K562 (cell line): Measurements from ENCODE around the gene TEX35. TPM values are rescaled to one million over a fixed set of nuclear protein-coding genes. Genes with fewer than 3 reads are reported as not detected.

ENCODE experiments used
- ATAC-seq: fragments of 200-7000 bp; cut with Tn5 transposase; 3 replicates; pipeline ENCODE4 v1.9.1; 2020; ENCODE audit warnings: moderate library complexity
- BruUV-seq: library from RNA; stranded (reverse); fragments of 400-500 nt; replicated peaks from 2 replicates; lab custom pipeline; 2021; lab: Mats Ljungman, UMichigan
- CTCF ChIA-PET: fragments of 300-600 bp; formaldehyde crosslinking; extraction: SDS; loops from one replicate; lab custom pipeline; 2021; ENCODE audit warnings: low intra/inter-chr PET ratio; lab: Yijun Ruan, JAX
- POLR2A ChIA-PET: fragments of 300-600, 350-650 bp; sonication (Branson Sonifier 250); formaldehyde crosslinking; extraction: SDS; loops from one replicate; lab custom pipeline; 2021; ENCODE audit warnings: antibody characterized with exemption, inconsistent platforms; lab: Yijun Ruan, JAX
- DNase-seq, 4 experiments: peaks; one replicate each; pipeline versions ENCODE4 v3.0.0 to v3.0.0-alpha.2; 2011 to 2018; ENCODE audit warnings: low spot score in 3 of 4, mixed read lengths in 3 of 4; ENCODE audit errors: extremely low read depth in 1 of 4
- FAIRE-seq: peaks from 2 replicates; lab custom pipeline; 2011; peaks lifted over from hg19 to GRCh38; lab: Jason Lieb, UNC
- H2AFZ ChIP-seq: 2 replicates; pipeline ENCODE4 v1.6.0; 2011; ENCODE audit warnings: low read depth, low read length, control low read depth, inconsistent platforms
- H3K27ac ChIP-seq: fragments of 200-600 bp; 3 replicates; pipeline ENCODE4 v1.8.0; 2011; ENCODE audit warnings: low read depth, mild to moderate bottlenecking, control low read depth, inconsistent platforms, low read length, moderate library complexity, mixed read lengths; ENCODE audit errors: extremely low read depth
- H3K27me3 ChIP-seq, 2 experiments: fragments of 300-600 bp in 1 of 2; 2 replicates in 1 of 2; 3 replicates in 1 of 2; pipeline versions ENCODE4 v1.6.0 to v1.8.0; 2011; ENCODE audit warnings: inconsistent platforms in 2 of 2, low read length in 2 of 2, mild to moderate bottlenecking in 1 of 2, mixed read lengths in 1 of 2, moderate library complexity in 1 of 2; ENCODE audit not compliant: control insufficient read depth in 2 of 2, insufficient read depth in 2 of 2
- H3K36me3 ChIP-seq: fragments of 300-600 bp; 3 replicates; pipeline ENCODE4 v1.8.0; 2011; ENCODE audit warnings: mild to moderate bottlenecking, low read length, inconsistent platforms; ENCODE audit not compliant: control insufficient read depth, insufficient read depth
- H3K4me1 ChIP-seq, 2 experiments: fragments of 200-600 bp in 1 of 2; replicated peaks in 1 of 2; 2 replicates in 1 of 2; 3 replicates in 1 of 2; pipeline versions ENCODE4 v1.5.1 to v1.8.0; 2011; ENCODE audit warnings: inconsistent platforms in 2 of 2, low read length in 2 of 2, mild to moderate bottlenecking in 1 of 2, mixed read lengths in 1 of 2, moderate library complexity in 1 of 2; ENCODE audit not compliant: control insufficient read depth in 2 of 2, insufficient read depth in 2 of 2
- H3K4me2 ChIP-seq: 2 replicates; pipeline ENCODE4 v1.6.1; 2011; ENCODE audit warnings: low read length, control low read depth, inconsistent platforms, mixed read lengths; ENCODE audit not compliant: insufficient read depth
- H3K4me3 ChIP-seq: fragments of 200-600 bp; sonication (generic), shearing (Covaris generic); 2 replicates; pipeline ENCODE4 v1.5.1; 2016; ENCODE audit warnings: control low read depth, inconsistent platforms
- H3K79me2 ChIP-seq: fragments of 200-600 bp; 3 replicates; pipeline ENCODE4 v1.8.0; 2011; ENCODE audit warnings: low read length, inconsistent platforms; ENCODE audit not compliant: control insufficient read depth, insufficient read depth
- H3K9ac ChIP-seq, 2 experiments: 2 replicates each; pipeline versions ENCODE4 v1.6.0 to v1.6.1; 2011; ENCODE audit warnings: low read depth in 2 of 2, low read length in 2 of 2, control low read depth in 1 of 2, inconsistent platforms in 1 of 2, mild to moderate bottlenecking in 1 of 2, mixed read lengths in 1 of 2; ENCODE audit not compliant: insufficient read depth in 1 of 2
- H3K9me1 ChIP-seq: one replicate; pipeline ENCODE4 v1.6.0; 2011; ENCODE audit warnings: inconsistent platforms, mild to moderate bottlenecking, low read length, moderate library complexity; ENCODE audit not compliant: control insufficient read depth, insufficient read depth
- H3K9me3 ChIP-seq: replicated peaks from 2 replicates; pipeline ENCODE4 v1.5.1; 2011; ENCODE audit warnings: low read depth, low read length, inconsistent platforms; ENCODE audit not compliant: control insufficient read depth, insufficient read depth
- H4K20me1 ChIP-seq: replicated peaks from 2 replicates; pipeline ENCODE4 v1.6.1; 2011; ENCODE audit warnings: low read length, inconsistent platforms, mixed read lengths; ENCODE audit not compliant: control insufficient read depth, insufficient read depth
- BACH1 ChIP-seq: fragments of 200-800 bp; sonication (Bioruptor generic); IDR thresholded peaks from 2 replicates; pipeline ENCODE4 v1.6.1; 2016; ENCODE audit warnings: missing genetic modification characterization, missing compliant biosample characterization
- BRD4 ChIP-seq: fragments of 200-600 bp; sonication (generic); IDR thresholded peaks from 2 replicates; pipeline ENCODE4 v1.6.1; 2017; ENCODE audit warnings: inconsistent platforms
- HMG20A ChIP-seq: fragments of 450-650 bp; formaldehyde crosslinking; conservative IDR thresholded peaks from 2 replicates; pipeline ENCODE4 v1.4.0; 2020; ENCODE audit warnings: mild to moderate bottlenecking, mixed read lengths
- MCM5 ChIP-seq: fragments of 450-650 bp; IDR thresholded peaks from 2 replicates; pipeline ENCODE4 v1.6.1; 2016; ENCODE audit warnings: low read depth
- NFIC ChIP-seq: fragments of 450-650 bp; IDR thresholded peaks from 2 replicates; pipeline ENCODE4 v1.6.1; 2017; ENCODE audit warnings: mild to moderate bottlenecking, inconsistent platforms
- RNF2 ChIP-seq: sonication (generic); IDR thresholded peaks from 2 replicates; pipeline ENCODE4 v1.6.1; 2016
- TEAD4 ChIP-seq, 2 experiments: sonication (generic) in 1 of 2; formaldehyde crosslinking in 1 of 2; IDR thresholded peaks; 2 replicates each; pipeline versions ENCODE4 v1.6.1 to v1.8.0; 2012 to 2022; ENCODE audit warnings: borderline replicate concordance in 1 of 2, inconsistent platforms in 1 of 2, low read length in 1 of 2, mild to moderate bottlenecking in 1 of 2, missing genetic modification reagents in 1 of 2
- YBX1 ChIP-seq: fragments of 450-650 bp; IDR thresholded peaks from 2 replicates; pipeline ENCODE4 v1.7.1; 2016; ENCODE audit warnings: mild to moderate bottlenecking
- ZNF764 ChIP-seq: fragments of 250-450 bp; sonication (Bioruptor Pico); IDR thresholded peaks from 2 replicates; pipeline ENCODE4 v1.4.0; 2020; ENCODE audit warnings: low read depth, mild to moderate bottlenecking, moderate library complexity
- ZNF830 ChIP-seq: fragments of 250-450 bp; sonication (Bioruptor Pico); IDR thresholded peaks from 2 replicates; pipeline ENCODE4 v1.5.0; 2021; ENCODE audit warnings: mild to moderate bottlenecking
- WGBS: fragments of 100-300 bp; shearing (Covaris generic); methylation state at CpG from one replicate; pipeline ENCODE4 v1.1.6; 2016; ENCODE audit warnings: low coverage, mixed read lengths; ENCODE audit not compliant: insufficient coverage; ENCODE audit errors: missing lambda C conversion rate; 5-methylcytosine and 5-hydroxymethylcytosine counted together
- in situ Hi-C: fragments of 300-500 bp; cut with MboI; formaldehyde crosslinking; loops from 4 replicates; pipeline ENCODE4 v1.15.0; 2018; ENCODE audit warnings: inconsistent platforms, mixed read lengths
- intact Hi-C: fragments of 100-400 bp; cut with micrococcal nuclease; formaldehyde crosslinking; loops from 2 replicates; pipeline ENCODE4 v1.14.2; 2022
- polyA plus RNA-seq, 8 experiments: library from polyadenylated mRNA; depleted of rRNA in 4 of 8; stranded (reverse) in 5 of 8; unstranded in 3 of 8; fragments of >200 nt; fragmentation: Nextera tagmentation in 2 of 8; fragmentation: Illumina TruSeq in 1 of 8; extraction: Ambion mirVana in 2 of 8; extraction: Trizol in 1 of 8; gene quantifications; 2 replicates each; pipeline versions ENCODE4 v1.2.1 to v1.2.3, GENCODE V29; 2011 to 2014; ENCODE audit warnings: inconsistent platforms in 1 of 8, missing spikeins in 1 of 8
- total RNA-seq, 7 experiments: library from RNA; depleted of rRNA in 6 of 7; stranded (reverse); fragments of >200 nt in 6 of 7; fragmentation: Illumina TruSeq in 2 of 7; extraction: Trizol in 2 of 7; gene quantifications; 2 replicates each; pipeline versions ENCODE4 v1.2.1 to v1.2.3, GENCODE V29; 2011 to 2021; ENCODE audit warnings: low replicate concordance in 1 of 7
- TF ChIP-seq, protein P1 (sequence below): fragments of 250-450 bp; sonication (Bioruptor Pico); IDR thresholded peaks from 2 replicates; pipeline ENCODE4 v1.5.0; 2021; ENCODE audit warnings: mild to moderate bottlenecking, moderate library complexity
- TF ChIP-seq, protein P2 (sequence below), 2 experiments: fragments of 450-650 bp; IDR thresholded peaks; 2 replicates each; pipeline ENCODE4 v1.6.1; 2018; ENCODE audit warnings: mild to moderate bottlenecking in 2 of 2, low read depth in 1 of 2; ENCODE audit not compliant: partially characterized antibody in 2 of 2
- TF ChIP-seq, protein P3 (sequence below): fragments of 250-450 bp; sonication (Bioruptor Pico); IDR thresholded peaks from 2 replicates; pipeline ENCODE4 v1.8.0; 2022; ENCODE audit warnings: inconsistent platforms

TEX35 gene
- total and polyA plus RNA-seq, 9 of the 15 experiments (the other 6 are each of a cell fraction or from before 2014, with no cell fraction given): not detected

DNA sequence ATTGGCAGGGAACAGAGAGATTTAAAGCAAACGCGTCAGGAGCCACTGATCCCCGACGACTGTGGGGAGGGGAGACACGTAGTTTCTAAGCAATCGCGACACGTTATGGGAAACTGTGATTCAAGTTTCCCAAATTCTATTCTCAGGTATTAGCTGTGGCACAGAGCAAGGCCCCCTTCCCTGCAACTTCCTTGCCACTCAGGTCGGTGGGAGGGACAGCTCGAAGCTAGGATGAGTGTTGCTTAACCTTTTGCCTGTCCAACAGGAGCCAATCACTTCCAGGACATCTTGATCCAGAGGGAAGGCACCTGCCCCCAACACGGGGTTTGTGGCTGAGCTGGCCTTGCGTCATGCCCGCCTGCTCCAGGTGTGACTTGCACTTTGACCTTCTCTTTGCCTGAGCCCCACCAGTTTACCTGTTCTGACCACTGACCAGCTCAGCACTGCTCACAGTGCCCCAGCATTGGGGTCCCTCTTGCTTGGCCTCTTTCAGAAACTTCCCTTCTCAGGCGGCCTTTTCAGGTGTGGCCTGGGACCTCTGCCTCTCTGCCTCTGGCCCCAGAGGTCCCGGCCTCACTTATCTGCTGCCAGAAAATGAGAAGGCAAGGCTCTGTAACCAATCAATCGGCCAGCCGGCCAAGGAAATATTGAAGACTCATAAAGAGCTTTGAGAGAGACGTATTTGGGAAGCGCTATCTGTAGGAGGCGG, 24.6 kb downstream of the TEX35 start:
- no peaks in the 10 kb centered on the region; the same call in 1 of the 2 replicates for H4K20me1 ChIP-seq
- ChIA-PET POLR2A (interaction anchor here (0.5 to 0.6 kb wide), 3 partner anchors 21 to 1617 kb away, joined by 3 to 4 read pairs (median 3); partner anchors contain the start of gene QSOX1), CTCF (no interaction called here)
- H3K4me3 ChIP-seq: no peak overlapping the region
- H3K4me1 ChIP-seq: peaks cover 0 to 9% of the 10 kb centered on the region in 2 experiments; a peak in 3 of 5 replicates
- no peak overlapping the region for H3K4me2 ChIP-seq
- WGBS: 2% methylated on average over 20 of the region's 20 CpGs
- BruUV-seq: no TSS peak
- H3K79me2 ChIP-seq: no peaks in the 10 kb centered on the region
- H3K27me3 ChIP-seq: peaks cover 23 to 58% of the 10 kb centered on the region in 2 experiments
- H2AFZ ChIP-seq: no peak overlapping the region
- in situ Hi-C loops: loop anchor here (10.0 to 25.0 kb wide), 2 partner anchors 467 to 825 kb away; partner anchors contain the start of gene AXDND1
- no peak for ATAC-seq
- no peaks in the 10 kb centered on the region for H3K36me3 ChIP-seq
- peaks cover 5% of the 10 kb centered on the region for H3K9me1 ChIP-seq
- H3K9me3 ChIP-seq: no peaks in the 10 kb centered on the region
- intact Hi-C loops: no loop called here
- no peak for DNase-seq
- no peak overlapping the region for H3K27ac ChIP-seq
- no peak for FAIRE-seq
- no peak overlapping the region for H3K9ac ChIP-seq
- TF ChIP-seq BACH1 (no peak), TEAD4 (IDR thresholded peaks at IDR 0.05; ENCODE audit: low read length) (no peak), TEAD4 (CRISPR knock-in tag; IDR thresholded peaks at IDR 0.05; ENCODE audit: borderline replicate concordance) (no peak), BRD4 (no peak), YBX1 (no peak), ZNF830 (CRISPR knock-in tag) (no peak), MCM5 (no peak), NFIC (no peak), RNF2 (no peak), HMG20A (CRISPR knock-in tag) (no peak), ZNF764 (CRISPR knock-in tag) (no peak)
- TF ChIP-seq, protein P1, sequence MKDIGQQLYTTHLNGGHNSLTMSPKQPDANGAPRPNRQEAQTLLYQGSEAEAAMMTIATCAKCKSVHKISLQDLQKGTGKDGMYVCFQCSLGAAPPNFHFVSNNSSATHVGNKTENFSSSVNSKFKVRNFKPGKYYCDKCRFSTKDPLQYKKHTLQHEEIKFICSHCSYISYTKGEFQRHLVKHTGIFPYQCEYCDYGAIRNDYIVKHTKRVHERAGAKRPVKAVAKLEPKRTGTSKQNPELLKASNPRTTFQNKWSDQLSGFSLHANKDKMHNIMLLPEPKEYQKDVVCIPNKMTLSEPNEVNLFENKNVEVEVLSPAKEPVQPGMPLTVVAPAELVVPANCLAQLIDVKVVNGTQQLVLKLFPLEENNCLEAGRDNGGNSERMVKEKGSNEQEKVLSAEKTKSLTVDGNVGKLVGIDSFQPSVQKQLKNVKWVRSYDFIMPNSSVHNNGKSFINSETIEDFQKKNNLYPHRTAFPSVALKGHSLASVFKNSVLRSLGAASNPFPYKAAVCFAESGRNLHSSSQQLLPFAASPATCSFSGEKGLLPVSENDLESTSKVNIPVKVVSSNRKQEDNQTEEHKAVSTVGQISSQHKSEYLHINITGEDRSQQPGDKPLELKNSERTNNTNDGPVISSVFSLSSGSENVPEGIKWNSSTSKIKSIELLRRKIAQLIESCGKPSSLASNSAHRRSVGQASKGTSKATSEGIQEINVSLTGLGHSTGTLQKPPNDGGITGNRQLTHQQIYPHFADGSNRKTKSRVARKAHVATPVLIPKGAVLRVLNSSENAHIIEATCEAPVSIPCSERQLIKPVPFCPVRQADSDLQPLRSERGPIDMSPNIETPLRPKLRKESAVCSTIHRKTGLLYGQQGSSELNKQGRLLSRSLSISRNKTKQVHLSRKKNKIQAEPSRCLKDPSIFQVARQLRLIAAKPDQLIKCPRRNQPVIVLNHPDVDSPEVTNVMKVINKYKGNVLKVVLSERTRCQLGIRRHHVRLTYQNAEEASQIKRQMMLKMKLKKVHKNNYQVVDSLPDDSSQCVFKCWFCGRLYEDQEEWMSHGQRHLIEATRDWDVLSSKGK: no peak
- TF ChIP-seq, protein P2, sequence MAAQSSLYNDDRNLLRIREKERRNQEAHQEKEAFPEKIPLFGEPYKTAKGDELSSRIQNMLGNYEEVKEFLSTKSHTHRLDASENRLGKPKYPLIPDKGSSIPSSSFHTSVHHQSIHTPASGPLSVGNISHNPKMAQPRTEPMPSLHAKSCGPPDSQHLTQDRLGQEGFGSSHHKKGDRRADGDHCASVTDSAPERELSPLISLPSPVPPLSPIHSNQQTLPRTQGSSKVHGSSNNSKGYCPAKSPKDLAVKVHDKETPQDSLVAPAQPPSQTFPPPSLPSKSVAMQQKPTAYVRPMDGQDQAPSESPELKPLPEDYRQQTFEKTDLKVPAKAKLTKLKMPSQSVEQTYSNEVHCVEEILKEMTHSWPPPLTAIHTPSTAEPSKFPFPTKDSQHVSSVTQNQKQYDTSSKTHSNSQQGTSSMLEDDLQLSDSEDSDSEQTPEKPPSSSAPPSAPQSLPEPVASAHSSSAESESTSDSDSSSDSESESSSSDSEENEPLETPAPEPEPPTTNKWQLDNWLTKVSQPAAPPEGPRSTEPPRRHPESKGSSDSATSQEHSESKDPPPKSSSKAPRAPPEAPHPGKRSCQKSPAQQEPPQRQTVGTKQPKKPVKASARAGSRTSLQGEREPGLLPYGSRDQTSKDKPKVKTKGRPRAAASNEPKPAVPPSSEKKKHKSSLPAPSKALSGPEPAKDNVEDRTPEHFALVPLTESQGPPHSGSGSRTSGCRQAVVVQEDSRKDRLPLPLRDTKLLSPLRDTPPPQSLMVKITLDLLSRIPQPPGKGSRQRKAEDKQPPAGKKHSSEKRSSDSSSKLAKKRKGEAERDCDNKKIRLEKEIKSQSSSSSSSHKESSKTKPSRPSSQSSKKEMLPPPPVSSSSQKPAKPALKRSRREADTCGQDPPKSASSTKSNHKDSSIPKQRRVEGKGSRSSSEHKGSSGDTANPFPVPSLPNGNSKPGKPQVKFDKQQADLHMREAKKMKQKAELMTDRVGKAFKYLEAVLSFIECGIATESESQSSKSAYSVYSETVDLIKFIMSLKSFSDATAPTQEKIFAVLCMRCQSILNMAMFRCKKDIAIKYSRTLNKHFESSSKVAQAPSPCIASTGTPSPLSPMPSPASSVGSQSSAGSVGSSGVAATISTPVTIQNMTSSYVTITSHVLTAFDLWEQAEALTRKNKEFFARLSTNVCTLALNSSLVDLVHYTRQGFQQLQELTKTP (IDR thresholded peaks at IDR 0.05; ENCODE audit: low read depth in 1 of 2, partially characterized antibody in 2 of 2): no peak
- TF ChIP-seq, protein P3, sequence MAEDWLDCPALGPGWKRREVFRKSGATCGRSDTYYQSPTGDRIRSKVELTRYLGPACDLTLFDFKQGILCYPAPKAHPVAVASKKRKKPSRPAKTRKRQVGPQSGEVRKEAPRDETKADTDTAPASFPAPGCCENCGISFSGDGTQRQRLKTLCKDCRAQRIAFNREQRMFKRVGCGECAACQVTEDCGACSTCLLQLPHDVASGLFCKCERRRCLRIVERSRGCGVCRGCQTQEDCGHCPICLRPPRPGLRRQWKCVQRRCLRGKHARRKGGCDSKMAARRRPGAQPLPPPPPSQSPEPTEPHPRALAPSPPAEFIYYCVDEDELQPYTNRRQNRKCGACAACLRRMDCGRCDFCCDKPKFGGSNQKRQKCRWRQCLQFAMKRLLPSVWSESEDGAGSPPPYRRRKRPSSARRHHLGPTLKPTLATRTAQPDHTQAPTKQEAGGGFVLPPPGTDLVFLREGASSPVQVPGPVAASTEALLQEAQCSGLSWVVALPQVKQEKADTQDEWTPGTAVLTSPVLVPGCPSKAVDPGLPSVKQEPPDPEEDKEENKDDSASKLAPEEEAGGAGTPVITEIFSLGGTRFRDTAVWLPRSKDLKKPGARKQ: no peak
